K562 (cell line): ENCODE measurements around the gene BAG5. TPM values are rescaled to one million over a fixed set of nuclear protein-coding genes. Genes with fewer than 3 reads are reported as not detected.
A peak's percentile ranks its signal among the peaks of the same experiment; 100 is the strongest.

Experiments used
- CXXC5 ChIP-seq: fragments of 250-450 bp; sonication (Bioruptor Pico); IDR thresholded peaks from 2 replicates; pipeline ENCODE4 v1.8.0; 2022; ENCODE audit warnings: inconsistent platforms, mild to moderate bottlenecking, moderate library complexity
- HNRNPK ChIP-seq: fragments of 200-400 bp; formaldehyde crosslinking; IDR thresholded peaks from one replicate; pipeline ENCODE4 v1.6.1; 2018; ENCODE audit warnings: mild to moderate bottlenecking, low read depth, low read length; ENCODE audit not compliant: poor library complexity, severe bottlenecking
- MGA ChIP-seq: fragments of 450-650 bp; IDR thresholded peaks from 2 replicates; pipeline ENCODE4 v1.6.1; 2016; ENCODE audit warnings: mild to moderate bottlenecking, moderate library complexity
- PTBP1 ChIP-seq: fragments of 200-400 bp; formaldehyde crosslinking; IDR thresholded peaks from 2 replicates; pipeline ENCODE4 v1.6.1; 2017; ENCODE audit warnings: low read depth, low read length
- RBBP5 ChIP-seq: fragments of 200-600 bp; sonication (generic); IDR thresholded peaks from 2 replicates; pipeline ENCODE4 v1.6.1; 2012; ENCODE audit warnings: borderline replicate concordance, mild to moderate bottlenecking, low read length, control low read depth, inconsistent platforms; ENCODE audit not compliant: insufficient read depth, poor library complexity, severe bottlenecking
- RREB1 ChIP-seq: fragments of 250-450 bp; sonication (Bioruptor Pico); IDR thresholded peaks from 2 replicates; pipeline ENCODE4 v1.4.0; 2020
- SAP30 ChIP-seq: fragments of 200-600 bp; sonication (generic); IDR thresholded peaks from 2 replicates; pipeline ENCODE4 v1.6.1; 2012; ENCODE audit warnings: borderline replicate concordance, low read depth, mild to moderate bottlenecking, moderate library complexity, low read length, control low read depth, inconsistent platforms; ENCODE audit not compliant: insufficient read depth, poor library complexity, severe bottlenecking
- SIN3A ChIP-seq, 2 experiments: fragments of 150-350 bp in 1 of 2; IDR thresholded peaks; 2 replicates each; pipeline ENCODE4 v1.6.1; 2011 to 2016; ENCODE audit warnings: borderline replicate concordance in 2 of 2, low read depth in 2 of 2, low read length in 2 of 2, mild to moderate bottlenecking in 2 of 2, moderate library complexity in 2 of 2; ENCODE audit not compliant: control insufficient read depth in 1 of 2
- polyA plus RNA-seq, 8 experiments: library from polyadenylated mRNA; depleted of rRNA in 4 of 8; stranded (reverse) in 5 of 8; unstranded in 3 of 8; fragments of >200 nt; fragmentation: Nextera tagmentation in 2 of 8; fragmentation: Illumina TruSeq in 1 of 8; extraction: Ambion mirVana in 2 of 8; extraction: Trizol in 1 of 8; gene quantifications; 2 replicates each; pipeline versions ENCODE4 v1.2.1 to v1.2.3, GENCODE V29; 2011 to 2014; ENCODE audit warnings: inconsistent platforms in 1 of 8, missing spikeins in 1 of 8
- total RNA-seq, 7 experiments: library from RNA; depleted of rRNA in 6 of 7; stranded (reverse); fragments of >200 nt in 6 of 7; fragmentation: Illumina TruSeq in 2 of 7; extraction: Trizol in 2 of 7; gene quantifications; 2 replicates each; pipeline versions ENCODE4 v1.2.1 to v1.2.3, GENCODE V29; 2011 to 2021; ENCODE audit warnings: low replicate concordance in 1 of 7

Gene BAG5
- total and polyA plus RNA-seq, 9 of the 15 experiments (the other 6 are each of a cell fraction or from before 2014, with no cell fraction given): 7.9 to 21.4 (median 13.2) TPM

- TF ChIP-seq MGA (peak; percentile 54), SAP30 (peak; percentile 99), HNRNPK (peak; percentile 66), CXXC5 (CRISPR knock-in tag) (peak; percentile 69), RBBP5 (peak; percentile 59), SIN3A (IDR thresholded peaks at IDR 0.05; ENCODE audit: borderline replicate concordance in 2 of 2, control insufficient read depth in 1 of 2, low read depth in 2 of 2, low read length in 2 of 2) (peak; percentile 97 to 99), RREB1 (no peak), PTBP1 (no peak)
Measured at GRCh38 chr14:103528587-103529382, 33.7 kb downstream of the BAG5 start, which contains the start of gene TRMT61A (continued).
